ENCODE measurements around the gene SF3A1. TPM values are rescaled to one million over a fixed set of nuclear protein-coding genes. Genes with fewer than 3 reads are reported as not detected.

The SF3A1 gene
- total RNA-seq, 4 donors from 2014 or later: 29.1 to 94.2 (median 63.3) TPM

DNA sequence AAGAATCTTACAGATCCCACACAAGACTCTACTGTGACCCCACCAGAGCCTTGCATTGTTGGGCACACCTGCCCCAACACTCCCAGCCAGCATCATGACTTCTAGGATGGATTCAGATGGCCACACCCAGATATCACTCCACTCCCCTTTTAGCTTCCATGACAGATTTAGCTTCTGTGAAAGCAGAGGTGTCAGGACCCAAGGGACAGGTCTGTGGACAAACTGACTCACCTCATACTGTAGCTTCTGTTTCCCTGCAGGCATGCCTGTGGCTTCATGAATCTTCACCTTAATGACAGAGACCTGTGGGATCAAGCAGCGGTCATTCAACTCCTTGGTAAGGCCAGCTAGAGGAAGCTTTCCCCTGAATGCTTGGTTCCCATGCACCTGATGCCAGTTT is 21.5 kb downstream of the SF3A1 start:
- WGBS, 2 donors: 100% methylated on average over 1 of the region's 1 CpG; no CpG with 5 or more reads in 1 of the 2 donors
- no peak overlapping the region for H3K27ac ChIP-seq
- TF ChIP-seq, protein P1, sequence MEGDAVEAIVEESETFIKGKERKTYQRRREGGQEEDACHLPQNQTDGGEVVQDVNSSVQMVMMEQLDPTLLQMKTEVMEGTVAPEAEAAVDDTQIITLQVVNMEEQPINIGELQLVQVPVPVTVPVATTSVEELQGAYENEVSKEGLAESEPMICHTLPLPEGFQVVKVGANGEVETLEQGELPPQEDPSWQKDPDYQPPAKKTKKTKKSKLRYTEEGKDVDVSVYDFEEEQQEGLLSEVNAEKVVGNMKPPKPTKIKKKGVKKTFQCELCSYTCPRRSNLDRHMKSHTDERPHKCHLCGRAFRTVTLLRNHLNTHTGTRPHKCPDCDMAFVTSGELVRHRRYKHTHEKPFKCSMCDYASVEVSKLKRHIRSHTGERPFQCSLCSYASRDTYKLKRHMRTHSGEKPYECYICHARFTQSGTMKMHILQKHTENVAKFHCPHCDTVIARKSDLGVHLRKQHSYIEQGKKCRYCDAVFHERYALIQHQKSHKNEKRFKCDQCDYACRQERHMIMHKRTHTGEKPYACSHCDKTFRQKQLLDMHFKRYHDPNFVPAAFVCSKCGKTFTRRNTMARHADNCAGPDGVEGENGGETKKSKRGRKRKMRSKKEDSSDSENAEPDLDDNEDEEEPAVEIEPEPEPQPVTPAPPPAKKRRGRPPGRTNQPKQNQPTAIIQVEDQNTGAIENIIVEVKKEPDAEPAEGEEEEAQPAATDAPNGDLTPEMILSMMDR (IDR thresholded peaks at IDR 0.05): no peak
- no peak for TF ChIP-seq POLR2A (IDR thresholded peaks at IDR 0.05)
- no peaks in the 10 kb centered on the region for H3K27me3 ChIP-seq
- H3K4me3 ChIP-seq: no peak overlapping the region
- DNase-seq: no peak
- no peaks in the 10 kb centered on the region for H3K4me1 ChIP-seq
- peaks cover 72 to 100% (median 75%) of the 10 kb centered on the region in 3 donors for H3K36me3 ChIP-seq
- H3K9me3 ChIP-seq: no peaks in the 10 kb centered on the region
- intact Hi-C loops (cut with DNase I): no loop called here

DNA sequence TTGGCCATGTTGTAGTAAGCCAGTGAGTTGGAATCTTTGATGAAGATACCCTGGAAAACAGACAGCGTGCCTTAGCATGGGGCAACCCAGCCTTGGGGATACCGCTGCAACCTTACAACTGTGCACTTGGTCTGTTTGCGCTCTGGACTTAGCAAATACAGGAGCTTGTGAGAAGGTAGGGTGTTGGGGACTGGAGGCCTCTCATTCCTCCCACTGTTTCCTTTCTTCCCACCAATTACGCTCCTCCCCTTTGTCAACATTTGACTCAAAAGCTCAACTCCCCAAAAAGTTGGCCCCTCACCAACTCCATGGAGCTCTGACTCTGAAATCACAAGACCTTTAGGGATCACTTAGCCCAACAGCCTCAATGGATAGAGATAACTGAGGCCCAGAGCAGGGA is 22.0 kb downstream of the SF3A1 start:
- Histone ChIP-seq H3K27ac (no peak overlapping the region), H3K4me3 (no peak overlapping the region), H3K36me3 (peaks cover 66 to 100% (median 70%) of the 10 kb centered on the region in 3 donors), H3K27me3 (no peaks in the 10 kb centered on the region), H3K9me3 (no peaks in the 10 kb centered on the region), H3K4me1 (no peaks in the 10 kb centered on the region)
- 93 to 100% methylated on average over 1 to 3 of the region's 4 CpGs for WGBS, 2 donors
- DNase-seq: no peak
- intact Hi-C loops (cut with DNase I): no loop called here
- TF ChIP-seq, protein P1 (IDR thresholded peaks at IDR 0.05): no peak
- no peak for TF ChIP-seq POLR2A (IDR thresholded peaks at IDR 0.05)

DNA sequence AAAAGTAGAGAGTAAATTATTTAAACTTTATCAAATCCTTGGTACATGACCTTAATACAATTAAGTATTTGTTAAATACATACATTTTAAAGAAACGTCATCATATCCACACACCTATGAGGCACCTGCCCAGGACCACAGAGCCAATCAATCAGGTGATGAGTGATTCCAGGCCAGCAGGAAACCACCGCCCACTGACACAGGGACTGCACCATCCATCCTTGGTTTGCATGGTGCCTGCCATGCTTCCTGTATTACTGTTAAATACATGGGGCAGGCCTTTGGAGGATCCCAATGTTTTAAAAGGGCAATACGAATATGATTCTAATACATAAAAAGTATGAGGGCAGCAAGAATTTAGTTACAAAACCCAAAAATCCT is 23.0 kb downstream of the SF3A1 start:
- H3K36me3 ChIP-seq: peaks cover 57 to 93% (median 60%) of the 10 kb centered on the region in 3 donors
- H3K27ac ChIP-seq: no peak overlapping the region
- WGBS, 2 donors: 72 to 78% methylated on average over 3 of the region's 3 CpGs

DNA sequence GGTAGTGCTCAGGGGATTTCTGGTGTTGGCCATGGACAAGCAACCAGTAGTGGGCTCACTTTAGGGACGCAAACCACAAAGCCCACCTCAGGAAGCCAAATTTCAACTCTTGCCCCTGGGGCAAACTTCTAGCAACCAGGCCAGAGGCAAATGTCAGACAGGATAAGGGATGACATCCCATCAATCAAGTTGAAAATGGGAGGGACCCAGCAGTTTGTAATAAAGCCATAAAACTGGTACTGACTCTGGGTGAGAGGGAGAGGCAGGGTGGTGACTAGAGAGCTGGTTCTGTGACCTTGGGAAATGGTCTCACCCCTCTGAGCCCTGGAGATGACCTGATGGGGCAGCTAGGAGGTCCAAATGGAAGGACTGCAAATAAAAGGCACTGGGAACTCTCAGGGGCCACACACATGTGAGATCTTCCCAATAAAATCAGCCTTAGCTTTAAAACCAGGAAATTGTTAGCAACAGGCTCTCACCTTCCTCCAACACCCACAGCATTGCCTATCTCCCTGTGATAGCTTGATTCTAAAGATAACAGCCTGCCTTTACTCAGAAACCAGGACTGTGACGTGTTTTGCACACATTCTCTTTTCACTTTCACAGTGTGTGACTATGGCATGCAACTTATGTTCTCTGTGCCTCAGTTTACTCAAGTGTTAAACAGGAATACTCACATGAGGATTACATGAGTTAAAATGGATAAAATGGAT is 23.5 kb downstream of the SF3A1 start:
- H3K4me3 ChIP-seq: no peak overlapping the region
- H3K27ac ChIP-seq: no peak overlapping the region
- H3K4me1 ChIP-seq: peaks cover 0 to 5% (median 0%) of the 10 kb centered on the region in 3 donors
- TF ChIP-seq, protein P1 (IDR thresholded peaks at IDR 0.05): no peak
- TF ChIP-seq POLR2A (IDR thresholded peaks at IDR 0.05): no peak
- 86 to 97% methylated on average over 2 of the region's 2 CpGs for WGBS, 2 donors
- peaks cover 51 to 88% (median 55%) of the 10 kb centered on the region in 3 donors for H3K36me3 ChIP-seq
- H3K27me3 ChIP-seq: no peaks in the 10 kb centered on the region
- no peaks in the 10 kb centered on the region for H3K9me3 ChIP-seq
- intact Hi-C loops (cut with DNase I): no loop called here
- no peak for DNase-seq

More for the DNA sequence above, 23.0 kb downstream of the SF3A1 start:
- no peak for DNase-seq
- intact Hi-C loops (cut with DNase I): no loop called here
- no peak overlapping the region for H3K4me3 ChIP-seq
- H3K27me3 ChIP-seq: no peaks in the 10 kb centered on the region
- H3K9me3 ChIP-seq: no peaks in the 10 kb centered on the region
- no peak for TF ChIP-seq POLR2A (IDR thresholded peaks at IDR 0.05)
- TF ChIP-seq, protein P1 (IDR thresholded peaks at IDR 0.05): no peak
- no peaks in the 10 kb centered on the region for H3K4me1 ChIP-seq

DNA sequence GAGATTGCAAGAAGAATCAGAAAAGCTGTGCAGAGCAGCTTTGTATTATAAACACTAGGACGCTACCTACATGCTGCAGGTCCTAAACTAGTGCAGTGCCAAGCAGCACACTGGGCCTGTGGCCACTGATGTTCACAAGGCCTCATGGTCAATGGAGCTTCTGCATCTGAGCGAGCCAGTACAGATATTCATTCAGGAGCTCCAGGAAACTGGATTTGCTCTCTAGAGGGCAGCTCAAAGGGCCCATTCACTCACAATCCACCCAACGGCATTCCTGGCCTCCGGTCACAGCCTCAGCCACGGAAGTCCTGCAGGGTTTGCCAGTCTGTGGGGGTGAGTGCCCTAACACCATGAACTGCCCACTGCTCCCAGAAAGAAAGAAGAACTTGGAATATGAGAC is 24.1 kb downstream of the SF3A1 start:
- Histone ChIP-seq H3K4me3 (no peak overlapping the region), H3K27me3 (no peaks in the 10 kb centered on the region), H3K27ac (no peak overlapping the region), H3K4me1 (peaks cover 0 to 11% (median under 1%) of the 10 kb centered on the region in 3 donors), H3K36me3 (peaks cover 45 to 82% (median 49%) of the 10 kb centered on the region in 3 donors), H3K9me3 (no peaks in the 10 kb centered on the region)
- no peak for TF ChIP-seq POLR2A (IDR thresholded peaks at IDR 0.05)
- TF ChIP-seq, protein P1 (IDR thresholded peaks at IDR 0.05): no peak
- no peak for DNase-seq
- WGBS, 2 donors: 59 to 92% methylated on average over 2 of the region's 5 CpGs
- intact Hi-C loops (cut with DNase I): no loop called here

Measured in esophagus squamous epithelium (tissue), 5 donors.